PFSK-1 (cell line): ENCODE measurements around the gene UBE2E1.

ENCODE experiments used
- POLR2AphosphoS5 ChIP-seq: IDR thresholded peaks from 2 replicates; pipeline ENCODE4 v1.6.1; 2012; ENCODE audit warnings: low read depth, mild to moderate bottlenecking, control low read depth, low read length, moderate library complexity
- SIN3A ChIP-seq: IDR thresholded peaks from 2 replicates; pipeline ENCODE4 v1.6.1; 2012; ENCODE audit warnings: mild to moderate bottlenecking, low read length, moderate library complexity, borderline replicate concordance; ENCODE audit not compliant: insufficient read depth

DNA sequence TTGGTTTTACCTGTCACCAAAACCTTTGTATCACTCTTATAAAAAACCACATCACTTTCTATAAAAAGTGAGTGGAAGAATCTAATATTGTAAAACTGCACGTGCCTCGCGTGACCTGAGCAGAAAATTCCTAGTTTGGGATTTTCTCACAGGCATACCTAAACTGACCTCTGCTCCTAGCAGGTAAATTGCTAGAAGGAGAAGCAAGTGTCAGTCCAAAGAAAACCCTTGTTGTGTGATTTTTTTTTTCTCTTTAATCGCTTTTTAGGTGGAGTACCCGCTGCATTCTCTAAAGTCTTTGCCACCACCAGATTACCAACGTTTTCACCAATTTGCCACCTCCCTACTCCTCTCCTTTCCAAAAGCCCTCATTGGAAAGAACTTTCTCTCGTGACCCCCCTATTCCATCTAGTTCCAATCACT is 534 bp upstream of the UBE2E1 start:
- no peak for TF ChIP-seq POLR2AphosphoS5
- no peak for TF ChIP-seq SIN3A
